ENCODE results near the gene WDR81.

WDR81 gene

DNA sequence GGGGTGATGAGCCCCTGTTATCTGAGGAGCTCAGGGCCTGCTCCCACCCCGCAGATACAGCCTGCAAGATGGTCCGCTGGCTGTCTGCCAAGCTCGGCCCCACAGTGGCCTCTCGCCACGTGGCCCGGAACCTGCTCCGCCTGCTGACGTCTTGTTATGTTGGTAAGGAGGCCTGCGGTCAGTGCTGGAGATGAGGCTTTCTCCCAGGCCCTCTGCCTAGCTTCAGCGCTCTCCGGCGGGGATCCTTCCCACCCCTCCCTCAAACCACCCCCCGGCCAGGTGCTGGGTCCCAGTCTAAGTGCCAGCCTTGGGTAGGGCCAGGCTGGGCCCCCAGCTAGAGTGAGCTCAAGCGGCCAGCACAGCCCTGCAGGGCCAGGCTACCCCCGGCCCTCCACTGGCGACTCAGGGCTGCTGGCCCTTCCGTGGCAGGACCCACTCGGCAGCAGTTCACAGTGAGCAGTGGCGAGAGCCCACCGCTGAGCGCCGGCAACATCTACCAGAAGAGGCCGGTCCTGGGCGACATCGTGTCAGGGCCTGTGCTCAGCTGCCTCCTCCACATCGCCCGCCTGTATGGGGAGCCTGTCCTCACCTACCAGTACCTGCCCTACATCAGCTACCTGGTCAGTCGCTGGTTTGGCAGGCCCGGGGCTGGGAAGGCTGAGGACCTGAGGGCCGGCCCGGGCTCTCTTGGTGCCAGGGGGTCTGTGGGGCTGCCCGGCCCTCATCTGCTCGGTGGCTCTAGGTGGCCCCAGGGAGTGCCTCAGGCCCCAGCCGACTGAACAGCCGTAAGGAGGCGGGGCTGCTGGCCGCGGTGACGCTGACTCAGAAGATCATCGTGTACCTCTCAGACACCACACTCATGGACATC is 6.1 kb downstream of the WDR81 start:
- TF ChIP-seq EGR2 (tag by site-specific recombination; IDR thresholded peaks at IDR 0.05; ENCODE audit: low read depth), result no peak
- TF ChIP-seq, protein P1, sequence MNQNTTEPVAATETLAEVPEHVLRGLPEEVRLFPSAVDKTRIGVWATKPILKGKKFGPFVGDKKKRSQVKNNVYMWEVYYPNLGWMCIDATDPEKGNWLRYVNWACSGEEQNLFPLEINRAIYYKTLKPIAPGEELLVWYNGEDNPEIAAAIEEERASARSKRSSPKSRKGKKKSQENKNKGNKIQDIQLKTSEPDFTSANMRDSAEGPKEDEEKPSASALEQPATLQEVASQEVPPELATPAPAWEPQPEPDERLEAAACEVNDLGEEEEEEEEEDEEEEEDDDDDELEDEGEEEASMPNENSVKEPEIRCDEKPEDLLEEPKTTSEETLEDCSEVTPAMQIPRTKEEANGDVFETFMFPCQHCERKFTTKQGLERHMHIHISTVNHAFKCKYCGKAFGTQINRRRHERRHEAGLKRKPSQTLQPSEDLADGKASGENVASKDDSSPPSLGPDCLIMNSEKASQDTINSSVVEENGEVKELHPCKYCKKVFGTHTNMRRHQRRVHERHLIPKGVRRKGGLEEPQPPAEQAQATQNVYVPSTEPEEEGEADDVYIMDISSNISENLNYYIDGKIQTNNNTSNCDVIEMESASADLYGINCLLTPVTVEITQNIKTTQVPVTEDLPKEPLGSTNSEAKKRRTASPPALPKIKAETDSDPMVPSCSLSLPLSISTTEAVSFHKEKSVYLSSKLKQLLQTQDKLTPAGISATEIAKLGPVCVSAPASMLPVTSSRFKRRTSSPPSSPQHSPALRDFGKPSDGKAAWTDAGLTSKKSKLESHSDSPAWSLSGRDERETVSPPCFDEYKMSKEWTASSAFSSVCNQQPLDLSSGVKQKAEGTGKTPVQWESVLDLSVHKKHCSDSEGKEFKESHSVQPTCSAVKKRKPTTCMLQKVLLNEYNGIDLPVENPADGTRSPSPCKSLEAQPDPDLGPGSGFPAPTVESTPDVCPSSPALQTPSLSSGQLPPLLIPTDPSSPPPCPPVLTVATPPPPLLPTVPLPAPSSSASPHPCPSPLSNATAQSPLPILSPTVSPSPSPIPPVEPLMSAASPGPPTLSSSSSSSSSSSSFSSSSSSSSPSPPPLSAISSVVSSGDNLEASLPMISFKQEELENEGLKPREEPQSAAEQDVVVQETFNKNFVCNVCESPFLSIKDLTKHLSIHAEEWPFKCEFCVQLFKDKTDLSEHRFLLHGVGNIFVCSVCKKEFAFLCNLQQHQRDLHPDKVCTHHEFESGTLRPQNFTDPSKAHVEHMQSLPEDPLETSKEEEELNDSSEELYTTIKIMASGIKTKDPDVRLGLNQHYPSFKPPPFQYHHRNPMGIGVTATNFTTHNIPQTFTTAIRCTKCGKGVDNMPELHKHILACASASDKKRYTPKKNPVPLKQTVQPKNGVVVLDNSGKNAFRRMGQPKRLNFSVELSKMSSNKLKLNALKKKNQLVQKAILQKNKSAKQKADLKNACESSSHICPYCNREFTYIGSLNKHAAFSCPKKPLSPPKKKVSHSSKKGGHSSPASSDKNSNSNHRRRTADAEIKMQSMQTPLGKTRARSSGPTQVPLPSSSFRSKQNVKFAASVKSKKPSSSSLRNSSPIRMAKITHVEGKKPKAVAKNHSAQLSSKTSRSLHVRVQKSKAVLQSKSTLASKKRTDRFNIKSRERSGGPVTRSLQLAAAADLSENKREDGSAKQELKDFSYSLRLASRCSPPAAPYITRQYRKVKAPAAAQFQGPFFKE (tag by site-specific recombination; IDR thresholded peaks at IDR 0.05; ENCODE audit: borderline replicate concordance), result no peak
- no peak for TF ChIP-seq ZSCAN23 (tag by site-specific recombination; IDR thresholded peaks at IDR 0.05)
- TF ChIP-seq GLI2 (tag by site-specific recombination; IDR thresholded peaks at IDR 0.05; ENCODE audit: borderline replicate concordance, low read depth), result no peak
- TF ChIP-seq, protein P2, sequence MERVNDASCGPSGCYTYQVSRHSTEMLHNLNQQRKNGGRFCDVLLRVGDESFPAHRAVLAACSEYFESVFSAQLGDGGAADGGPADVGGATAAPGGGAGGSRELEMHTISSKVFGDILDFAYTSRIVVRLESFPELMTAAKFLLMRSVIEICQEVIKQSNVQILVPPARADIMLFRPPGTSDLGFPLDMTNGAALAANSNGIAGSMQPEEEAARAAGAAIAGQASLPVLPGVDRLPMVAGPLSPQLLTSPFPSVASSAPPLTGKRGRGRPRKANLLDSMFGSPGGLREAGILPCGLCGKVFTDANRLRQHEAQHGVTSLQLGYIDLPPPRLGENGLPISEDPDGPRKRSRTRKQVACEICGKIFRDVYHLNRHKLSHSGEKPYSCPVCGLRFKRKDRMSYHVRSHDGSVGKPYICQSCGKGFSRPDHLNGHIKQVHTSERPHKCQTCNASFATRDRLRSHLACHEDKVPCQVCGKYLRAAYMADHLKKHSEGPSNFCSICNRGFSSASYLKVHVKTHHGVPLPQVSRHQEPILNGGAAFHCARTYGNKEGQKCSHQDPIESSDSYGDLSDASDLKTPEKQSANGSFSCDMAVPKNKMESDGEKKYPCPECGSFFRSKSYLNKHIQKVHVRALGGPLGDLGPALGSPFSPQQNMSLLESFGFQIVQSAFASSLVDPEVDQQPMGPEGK (tag by site-specific recombination; IDR thresholded peaks at IDR 0.05), result no peak
- TF ChIP-seq ZFHX2 (tag by site-specific recombination; conservative IDR thresholded peaks at IDR 0.05), result no peak
- TF ChIP-seq ZXDB (tag by site-specific recombination; IDR thresholded peaks at IDR 0.05), result no peak
- Histone ChIP-seq H3K27ac (ENCODE audit: extremely low read depth, low read depth, low read length) (no peak overlapping the region), H3K36me3 (ENCODE audit: control insufficient read depth in 2 of 2, insufficient read depth in 1 of 2, low read length in 2 of 2) (peaks cover 0 to 38% of the 10 kb centered on the region in 2 experiments; a peak in 2 of 3 replicates), H3K9me3 (ENCODE audit: control insufficient read depth, insufficient read depth, low read depth, low read length) (no peaks in the 10 kb centered on the region), H3K4me1 (ENCODE audit: control insufficient read depth, insufficient read depth, low read length) (no peaks in the 10 kb centered on the region), H3K4me3 (ENCODE audit: low read depth, low read length) (no peak overlapping the region)
- CTCF ChIA-PET, result interaction anchor here (0.7 to 1.2 kb wide), 2 partner anchors 8 to 10 kb away, joined by 3 to 5 read pairs; no protein-coding TSS in a partner anchor
- POLR2A ChIA-PET, result interaction anchor here (1.3 kb wide), 1 partner anchor 39 kb away, joined by 5 read pairs; no protein-coding TSS in a partner anchor

DNA sequence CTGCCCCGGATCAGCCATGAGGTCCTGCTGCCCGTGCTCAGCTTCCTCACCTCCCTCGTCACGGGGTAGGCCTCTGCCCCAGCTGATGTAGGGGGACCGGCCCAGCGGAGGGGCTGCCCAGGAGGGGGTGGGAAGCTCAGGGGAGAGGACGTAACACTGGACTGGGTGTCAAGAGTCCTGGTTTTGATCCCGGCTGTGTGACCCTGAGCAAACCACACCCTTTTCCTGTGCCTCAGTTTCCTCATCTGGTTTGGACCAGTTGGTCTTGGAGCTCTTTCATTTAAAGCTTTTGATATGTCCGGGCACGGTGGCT is 6.6 kb downstream of the WDR81 start:
- CTCF ChIA-PET, result interaction anchor here (0.7 to 1.2 kb wide), 2 partner anchors 9 to 10 kb away, joined by 3 to 5 read pairs; no protein-coding TSS in a partner anchor
- H3K9me3 ChIP-seq (ENCODE audit: control insufficient read depth, insufficient read depth, low read depth, low read length), result no peaks in the 10 kb centered on the region
- H3K36me3 ChIP-seq (ENCODE audit: control insufficient read depth in 2 of 2, insufficient read depth in 1 of 2, low read length in 2 of 2), result peaks cover 0 to 34% of the 10 kb centered on the region in 2 experiments; a peak in 2 of 3 replicates
- TF ChIP-seq, protein P3, sequence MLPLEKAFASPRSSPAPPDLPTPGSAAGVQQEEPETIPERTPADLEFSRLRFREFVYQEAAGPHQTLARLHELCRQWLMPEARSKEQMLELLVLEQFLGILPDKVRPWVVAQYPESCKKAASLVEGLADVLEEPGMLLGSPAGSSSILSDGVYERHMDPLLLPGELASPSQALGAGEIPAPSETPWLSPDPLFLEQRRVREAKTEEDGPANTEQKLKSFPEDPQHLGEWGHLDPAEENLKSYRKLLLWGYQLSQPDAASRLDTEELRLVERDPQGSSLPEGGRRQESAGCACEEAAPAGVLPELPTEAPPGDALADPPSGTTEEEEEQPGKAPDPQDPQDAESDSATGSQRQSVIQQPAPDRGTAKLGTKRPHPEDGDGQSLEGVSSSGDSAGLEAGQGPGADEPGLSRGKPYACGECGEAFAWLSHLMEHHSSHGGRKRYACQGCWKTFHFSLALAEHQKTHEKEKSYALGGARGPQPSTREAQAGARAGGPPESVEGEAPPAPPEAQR (tag by site-specific recombination; IDR thresholded peaks at IDR 0.05), result no peak
- TF ChIP-seq ZFP37 (tag by site-specific recombination; IDR thresholded peaks at IDR 0.05), result no peak
- TF ChIP-seq, protein P4, sequence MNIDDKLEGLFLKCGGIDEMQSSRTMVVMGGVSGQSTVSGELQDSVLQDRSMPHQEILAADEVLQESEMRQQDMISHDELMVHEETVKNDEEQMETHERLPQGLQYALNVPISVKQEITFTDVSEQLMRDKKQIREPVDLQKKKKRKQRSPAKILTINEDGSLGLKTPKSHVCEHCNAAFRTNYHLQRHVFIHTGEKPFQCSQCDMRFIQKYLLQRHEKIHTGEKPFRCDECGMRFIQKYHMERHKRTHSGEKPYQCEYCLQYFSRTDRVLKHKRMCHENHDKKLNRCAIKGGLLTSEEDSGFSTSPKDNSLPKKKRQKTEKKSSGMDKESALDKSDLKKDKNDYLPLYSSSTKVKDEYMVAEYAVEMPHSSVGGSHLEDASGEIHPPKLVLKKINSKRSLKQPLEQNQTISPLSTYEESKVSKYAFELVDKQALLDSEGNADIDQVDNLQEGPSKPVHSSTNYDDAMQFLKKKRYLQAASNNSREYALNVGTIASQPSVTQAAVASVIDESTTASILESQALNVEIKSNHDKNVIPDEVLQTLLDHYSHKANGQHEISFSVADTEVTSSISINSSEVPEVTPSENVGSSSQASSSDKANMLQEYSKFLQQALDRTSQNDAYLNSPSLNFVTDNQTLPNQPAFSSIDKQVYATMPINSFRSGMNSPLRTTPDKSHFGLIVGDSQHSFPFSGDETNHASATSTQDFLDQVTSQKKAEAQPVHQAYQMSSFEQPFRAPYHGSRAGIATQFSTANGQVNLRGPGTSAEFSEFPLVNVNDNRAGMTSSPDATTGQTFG (tag by site-specific recombination; IDR thresholded peaks at IDR 0.05; ENCODE audit: borderline replicate concordance), result no peak
- TF ChIP-seq, protein P5, sequence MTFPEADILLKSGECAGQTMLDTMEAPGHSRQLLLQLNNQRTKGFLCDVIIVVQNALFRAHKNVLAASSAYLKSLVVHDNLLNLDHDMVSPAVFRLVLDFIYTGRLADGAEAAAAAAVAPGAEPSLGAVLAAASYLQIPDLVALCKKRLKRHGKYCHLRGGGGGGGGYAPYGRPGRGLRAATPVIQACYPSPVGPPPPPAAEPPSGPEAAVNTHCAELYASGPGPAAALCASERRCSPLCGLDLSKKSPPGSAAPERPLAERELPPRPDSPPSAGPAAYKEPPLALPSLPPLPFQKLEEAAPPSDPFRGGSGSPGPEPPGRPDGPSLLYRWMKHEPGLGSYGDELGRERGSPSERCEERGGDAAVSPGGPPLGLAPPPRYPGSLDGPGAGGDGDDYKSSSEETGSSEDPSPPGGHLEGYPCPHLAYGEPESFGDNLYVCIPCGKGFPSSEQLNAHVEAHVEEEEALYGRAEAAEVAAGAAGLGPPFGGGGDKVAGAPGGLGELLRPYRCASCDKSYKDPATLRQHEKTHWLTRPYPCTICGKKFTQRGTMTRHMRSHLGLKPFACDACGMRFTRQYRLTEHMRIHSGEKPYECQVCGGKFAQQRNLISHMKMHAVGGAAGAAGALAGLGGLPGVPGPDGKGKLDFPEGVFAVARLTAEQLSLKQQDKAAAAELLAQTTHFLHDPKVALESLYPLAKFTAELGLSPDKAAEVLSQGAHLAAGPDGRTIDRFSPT (tag by site-specific recombination; IDR thresholded peaks at IDR 0.05), result no peak
- no peak for TF ChIP-seq ZNF529 (tag by site-specific recombination; IDR thresholded peaks at IDR 0.05; ENCODE audit: insufficient replicate concordance)
- TF ChIP-seq ZNF174 (tag by site-specific recombination; IDR thresholded peaks at IDR 0.05), result no peak
- no peak for TF ChIP-seq ZNF221 (tag by site-specific recombination; IDR thresholded peaks at IDR 0.05; ENCODE audit: borderline replicate concordance)
- POLR2A ChIA-PET, result interaction anchor here (1.3 kb wide), 1 partner anchor 39 kb away, joined by 5 read pairs; no protein-coding TSS in a partner anchor
- no peaks in the 10 kb centered on the region for H3K4me1 ChIP-seq (ENCODE audit: control insufficient read depth, insufficient read depth, low read length)
- H3K4me3 ChIP-seq (ENCODE audit: low read depth, low read length), result no peak overlapping the region
- no peak overlapping the region for H3K27ac ChIP-seq (ENCODE audit: extremely low read depth, low read depth, low read length)

Data from HEK293 (cell line).